Prostate gland (tissue), 2 donors: Measurements from ENCODE around the gene ULK1. TPM values are rescaled to one million over a fixed set of nuclear protein-coding genes. Genes with fewer than 3 reads are reported as not detected.

ENCODE experiments used
- DNase-seq: peaks from one replicate; pipeline ENCODE4 v3.0.0-alpha.2; 2019; ENCODE audit warnings: low spot score
- H3K27ac ChIP-seq, 2 donors: fragments of 200-600 bp; sonication (generic); 2 replicates each; pipeline ENCODE4 v1.5.1; 2017 to 2019
- H3K27me3 ChIP-seq: fragments of 200-600 bp; sonication (generic); replicated peaks from 2 replicates; pipeline ENCODE4 v1.5.1; 2019; ENCODE audit not compliant: insufficient read depth
- H3K36me3 ChIP-seq, 2 donors: fragments of 200-600 bp; sonication (generic); 1 replicate in 1 of 2; 2 replicates in 1 of 2; pipeline versions ENCODE4 v1.5.1 to v1.8.1; 2017 to 2019
- H3K4me1 ChIP-seq: fragments of 200-600 bp; sonication (generic); replicated peaks from 2 replicates; pipeline ENCODE4 v1.5.1; 2019
- H3K4me3 ChIP-seq, 2 donors: fragments of 200-600 bp; sonication (generic); 2 replicates each; pipeline ENCODE4 v1.5.1; 2017 to 2019
- H3K9me3 ChIP-seq: fragments of 200-600 bp; sonication (generic); 2 replicates; pipeline ENCODE4 v1.5.1; 2017
- POLR2A ChIP-seq: fragments of 450-650 bp; IDR thresholded peaks from one replicate; pipeline ENCODE4 v1.6.1; 2016; ENCODE audit warnings: antibody characterized with exemption, mild to moderate bottlenecking
- POLR2AphosphoS5 ChIP-seq: sonication (generic); formaldehyde crosslinking; IDR thresholded peaks from one replicate; pipeline ENCODE4 v1.6.1; 2017; ENCODE audit warnings: antibody characterized with exemption
- WGBS: methylation state at CpG from one replicate; pipeline ENCODE4 v1.1.5; 2018; 5-methylcytosine and 5-hydroxymethylcytosine counted together
- intact Hi-C: fragments of 100-400 bp; cut with DNase I; formaldehyde crosslinking; loops from one replicate; pipeline ENCODE4 v1.14.2; 2022
- small RNA-seq, 2 donors: library from RNA; depleted of rRNA; stranded (forward); fragments of <200 nt; gene quantifications; one replicate each; pipeline ENCODE3, GENCODE V24; 2016
- total RNA-seq, 2 donors: library from RNA; depleted of rRNA; stranded (reverse); fragments of >200 nt; gene quantifications; one replicate each; pipeline ENCODE4 v1.1.0, GENCODE V29; 2016
- TF ChIP-seq, protein P1 (sequence below), 4 experiments: fragments of 200-600 bp in 2 of 4; fragments of 450-650 bp in 2 of 4; sonication (generic) in 2 of 4; IDR thresholded peaks; 1 replicate in 3 of 4; 2 replicates in 1 of 4; pipeline ENCODE4 v1.5.1; 2016 to 2019; ENCODE audit warnings: antibody characterized with exemption in 4 of 4, mild to moderate bottlenecking in 2 of 4, moderate library complexity in 2 of 4

ULK1 gene
- total RNA-seq, 2 donors from 2014 or later: 26.2 to 62.5 TPM

DNA sequence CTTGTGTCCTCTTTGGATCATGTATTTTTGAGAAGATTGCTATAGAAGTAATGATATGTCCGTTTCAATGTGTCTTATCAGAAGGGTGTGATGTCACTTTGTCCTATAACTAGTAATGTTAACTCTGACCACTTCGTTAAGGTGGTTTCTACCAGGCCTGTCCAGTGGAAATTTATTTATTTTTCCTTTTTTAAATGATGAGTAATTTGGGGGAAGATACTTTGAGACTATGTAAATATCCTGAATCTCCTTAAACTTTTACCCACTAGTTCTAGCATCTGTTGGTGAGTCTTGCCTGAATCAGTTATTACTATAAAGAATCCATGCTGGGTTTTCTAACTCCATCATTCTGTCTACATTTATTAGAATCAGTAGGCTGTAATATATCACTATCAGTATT lies 70.7 kb downstream of the ULK1 start:
- Histone ChIP-seq H3K9me3 (no peaks in the 10 kb centered on the region), H3K27me3 (no peaks in the 10 kb centered on the region), H3K27ac (no peak overlapping the region), H3K4me1 (peaks cover 5% of the 10 kb centered on the region), H3K4me3 (no peak overlapping the region), H3K36me3 (peaks cover 0 to 3% of the 10 kb centered on the region in 2 donors)
- intact Hi-C loops: no loop called here
- no peak for TF ChIP-seq POLR2A
- TF ChIP-seq, protein P1, sequence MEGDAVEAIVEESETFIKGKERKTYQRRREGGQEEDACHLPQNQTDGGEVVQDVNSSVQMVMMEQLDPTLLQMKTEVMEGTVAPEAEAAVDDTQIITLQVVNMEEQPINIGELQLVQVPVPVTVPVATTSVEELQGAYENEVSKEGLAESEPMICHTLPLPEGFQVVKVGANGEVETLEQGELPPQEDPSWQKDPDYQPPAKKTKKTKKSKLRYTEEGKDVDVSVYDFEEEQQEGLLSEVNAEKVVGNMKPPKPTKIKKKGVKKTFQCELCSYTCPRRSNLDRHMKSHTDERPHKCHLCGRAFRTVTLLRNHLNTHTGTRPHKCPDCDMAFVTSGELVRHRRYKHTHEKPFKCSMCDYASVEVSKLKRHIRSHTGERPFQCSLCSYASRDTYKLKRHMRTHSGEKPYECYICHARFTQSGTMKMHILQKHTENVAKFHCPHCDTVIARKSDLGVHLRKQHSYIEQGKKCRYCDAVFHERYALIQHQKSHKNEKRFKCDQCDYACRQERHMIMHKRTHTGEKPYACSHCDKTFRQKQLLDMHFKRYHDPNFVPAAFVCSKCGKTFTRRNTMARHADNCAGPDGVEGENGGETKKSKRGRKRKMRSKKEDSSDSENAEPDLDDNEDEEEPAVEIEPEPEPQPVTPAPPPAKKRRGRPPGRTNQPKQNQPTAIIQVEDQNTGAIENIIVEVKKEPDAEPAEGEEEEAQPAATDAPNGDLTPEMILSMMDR (IDR thresholded peaks at IDR 0.05): no peak
- TF ChIP-seq POLR2AphosphoS5: no peak
- 71% methylated on average over 2 of the region's 2 CpGs for WGBS
- no peak for DNase-seq

DNA sequence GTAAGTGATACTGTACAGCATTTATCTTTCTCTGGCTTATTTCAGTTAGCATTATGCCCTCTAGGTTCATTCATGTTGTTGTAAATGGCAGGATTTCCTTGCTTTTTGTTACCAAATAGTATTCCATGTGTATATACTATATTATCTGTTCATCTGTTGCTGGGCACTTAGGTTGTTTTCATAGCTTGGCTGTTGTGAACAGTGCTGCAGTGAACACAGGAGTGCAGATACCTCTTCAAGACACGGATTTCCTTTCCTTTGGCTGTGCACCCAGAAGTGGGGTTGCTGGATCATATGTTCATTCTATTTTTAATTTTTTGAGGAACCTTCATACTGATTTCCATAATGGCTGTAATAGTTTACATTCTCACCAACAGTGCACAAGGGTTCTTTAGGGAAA lies 76.8 kb downstream of the ULK1 start:
- WGBS: 39% methylated on average over 1 of the region's 1 CpG

More for the DNA sequence above, 76.8 kb downstream of the ULK1 start:
- Histone ChIP-seq H3K36me3 (no peaks in the 10 kb centered on the region), H3K27ac (no peak overlapping the region), H3K27me3 (no peaks in the 10 kb centered on the region), H3K4me3 (no peak overlapping the region), H3K4me1 (no peaks in the 10 kb centered on the region), H3K9me3 (no peaks in the 10 kb centered on the region)
- TF ChIP-seq POLR2A: no peak
- no peak for DNase-seq
- intact Hi-C loops: no loop called here

Small RNA genes within 50 kb of the gene (small RNA-seq; reads per million reads assigned to genes)
- 0 reads per million in 2 donors for gene AC131009.3

Other genes with a start within 250 kb of the ULK1 start
- gene SFSWAP, start 183.5 kb upstream of the ULK1 start, total RNA-seq: 10 to 100 TPM; 24.5 to 53.9 TPM
- 10 to 100 TPM in 1 of 2 donors, 1 to 10 TPM in 1; 1.1 to 35.7 TPM for gene MMP17, start 66.2 kb upstream of the ULK1 start, total RNA-seq
- gene PUS1, start 34.7 kb downstream of the ULK1 start, total RNA-seq: 10 to 100 TPM; 17.4 to 17.8 TPM
- 10 to 100 TPM; 22.3 to 46.2 TPM for gene EP400, start 55.3 kb downstream of the ULK1 start, total RNA-seq
- 10 to 100 TPM; 12.7 to 29.0 TPM for gene DDX51, start 249.7 kb downstream of the ULK1 start, total RNA-seq
- 10 to 100 TPM; 12.4 to 32.5 TPM for gene NOC4L, start 249.8 kb downstream of the ULK1 start, total RNA-seq